ENCODE data around the gene MPC2.
"Not testable (repeated sequence)": the region's sequence is repeated elsewhere in the genome, so short reads cannot be mapped to it uniquely, and the experiment has no call there.

DNA sequence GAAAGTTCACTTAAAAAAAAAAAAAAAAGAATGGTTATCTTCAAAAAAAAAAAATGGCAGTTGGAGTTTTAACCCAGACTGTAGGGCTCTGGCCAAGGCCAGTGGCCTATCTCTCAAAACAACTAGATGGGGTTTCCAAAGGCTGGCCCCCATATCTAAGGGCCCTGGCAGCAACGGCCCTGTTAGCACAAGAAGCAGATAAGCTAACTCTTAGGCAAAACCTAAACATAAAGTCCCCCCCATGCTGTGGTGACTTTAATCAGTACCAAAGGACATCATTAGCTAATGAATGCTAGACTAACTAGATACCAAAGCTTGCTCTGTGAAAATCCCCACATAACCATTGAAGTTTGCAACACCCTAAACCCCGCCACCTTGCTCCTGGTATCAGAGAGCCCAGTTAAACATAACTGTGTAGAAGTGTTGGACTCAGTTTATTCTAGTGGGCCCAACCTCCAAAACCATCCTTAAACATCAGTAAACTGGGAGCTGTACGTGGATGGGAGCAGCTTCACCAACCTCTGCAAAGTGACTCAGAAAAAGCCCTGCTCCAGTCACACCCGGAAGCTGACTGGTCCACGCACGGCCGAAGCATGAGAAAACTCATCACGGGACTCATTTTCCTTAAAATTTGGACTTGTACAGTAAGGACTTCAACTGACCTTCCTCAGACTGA, 70.0 kb downstream of the MPC2 start:
- TF ChIP-seq CTCF, EP300, POLR2A (IDR thresholded peaks at IDR 0.05): not testable (repeated sequence)

All from gastroesophageal sphincter (tissue), 3 donors.